OCI-LY1 (cell line): ENCODE results near the gene ANKRD11.
A peak's percentile ranks its signal among the peaks of the same experiment; 100 is the strongest.

ENCODE experiments used
- H2AFZ ChIP-seq: fragments of 200-600 bp; sonication (generic), shearing (Covaris generic); 2 replicates; pipeline ENCODE4 v1.6.0; 2014; ENCODE audit warnings: antibody characterized with exemption, mild to moderate bottlenecking, low read length
- H3F3A ChIP-seq: fragments of 200-600 bp; sonication (generic), shearing (Covaris generic); 2 replicates; pipeline ENCODE4 v1.6.0; 2014; ENCODE audit warnings: mild to moderate bottlenecking, antibody characterized with exemption, low read length, moderate library complexity; ENCODE audit not compliant: insufficient read depth
- H3K27ac ChIP-seq: fragments of 200-600 bp; sonication (generic); 2 replicates; pipeline ENCODE4 v1.5.1; 2014; ENCODE audit warnings: low read length, mixed run types, mild to moderate bottlenecking, low read depth; ENCODE audit not compliant: poor library complexity, severe bottlenecking
- H3K27me3 ChIP-seq: fragments of 200-600 bp; sonication (generic); 2 replicates; pipeline ENCODE4 v1.6.0; 2014; ENCODE audit warnings: antibody characterized with exemption, mild to moderate bottlenecking, low read length, moderate library complexity; ENCODE audit not compliant: insufficient read depth
- H3K36me3 ChIP-seq: fragments of 200-600 bp; sonication (generic); 2 replicates; pipeline ENCODE4 v1.6.1; 2014; ENCODE audit warnings: mild to moderate bottlenecking, antibody characterized with exemption, low read length, moderate library complexity, mixed read lengths; ENCODE audit not compliant: insufficient read depth
- H3K4me1 ChIP-seq: fragments of 200-600 bp; sonication (generic); 2 replicates; pipeline ENCODE4 v1.5.1; 2014; ENCODE audit warnings: mild to moderate bottlenecking, low read length, moderate library complexity; ENCODE audit not compliant: insufficient read depth, severe bottlenecking
- H3K4me2 ChIP-seq: fragments of 200-600 bp; sonication (generic), shearing (Covaris generic); 2 replicates; pipeline ENCODE4 v1.6.1; 2014; ENCODE audit warnings: low read length
- H3K4me3 ChIP-seq: fragments of 200-600 bp; sonication (generic); 2 replicates; pipeline ENCODE4 v1.5.1; 2014; ENCODE audit warnings: low read length, low read depth, mild to moderate bottlenecking, mixed read lengths; ENCODE audit not compliant: poor library complexity, severe bottlenecking
- H3K79me2 ChIP-seq: fragments of 200-600 bp; shearing (Covaris generic); 2 replicates; pipeline ENCODE4 v1.6.1; 2016; ENCODE audit warnings: mixed run types, low read length, mixed read lengths; ENCODE audit not compliant: insufficient read depth
- H3K9ac ChIP-seq: fragments of 200-600 bp; sonication (generic), shearing (Covaris generic); 2 replicates; pipeline ENCODE4 v1.6.1; 2014; ENCODE audit warnings: mild to moderate bottlenecking, low read length, mixed read lengths
- H3K9me2 ChIP-seq: fragments of 200-600 bp; sonication (generic), shearing (Covaris generic); 2 replicates; pipeline ENCODE4 v1.6.1; 2014; ENCODE audit warnings: low read depth, mild to moderate bottlenecking, low read length, mixed read lengths
- H3K9me3 ChIP-seq: fragments of 200-600 bp; shearing (Covaris generic); 2 replicates; pipeline ENCODE4 v1.6.1; 2014; ENCODE audit warnings: low read length, mixed read lengths
- H4K20me1 ChIP-seq: fragments of 200-600 bp; sonication (generic), shearing (Covaris generic); 2 replicates; pipeline ENCODE4 v1.6.0; 2016; ENCODE audit warnings: mild to moderate bottlenecking, low read length; ENCODE audit not compliant: insufficient read depth
- CTCF ChIP-seq: fragments of 200-600 bp; sonication (generic), shearing (Covaris generic); IDR thresholded peaks from 2 replicates; pipeline ENCODE4 v1.5.1; 2017; ENCODE audit warnings: mild to moderate bottlenecking, antibody characterized with exemption, low read length, moderate library complexity, mixed read lengths
- EZH2 ChIP-seq: fragments of 200-600 bp; sonication (generic), shearing (Covaris generic); IDR thresholded peaks from 2 replicates; pipeline ENCODE4 v1.8.0; 2017; ENCODE audit warnings: borderline replicate concordance, mixed run types, mild to moderate bottlenecking, antibody characterized with exemption, low read length, moderate library complexity, mixed read lengths

ANKRD11 gene

GRCh38 chr16:89453501-89454321 is 36.6 kb downstream of the ANKRD11 start:
- H3F3A ChIP-seq = no peaks in the 10 kb centered on the region
- no peak overlapping the region for H2AFZ ChIP-seq
- H3K9ac ChIP-seq = no peak overlapping the region
- H3K4me3 ChIP-seq = no peak overlapping the region
- peaks cover 24% of the 10 kb centered on the region for H3K4me1 ChIP-seq
- H4K20me1 ChIP-seq = peaks cover 8% of the 10 kb centered on the region; the same call in 1 of the 2 replicates
- peak overlapping the region; percentile 30; the same call in 1 of the 2 replicates for H3K4me2 ChIP-seq
- H3K27ac ChIP-seq = no peak overlapping the region
- H3K9me3 ChIP-seq = no peaks in the 10 kb centered on the region
- H3K79me2 ChIP-seq = peaks cover 91% of the 10 kb centered on the region
- peak; percentile 26; the same call in 1 of the 2 replicates for TF ChIP-seq CTCF
- TF ChIP-seq EZH2 = no peak
- H3K27me3 ChIP-seq = no peaks in the 10 kb centered on the region
- peaks cover 8% of the 10 kb centered on the region for H3K36me3 ChIP-seq
- no peaks in the 10 kb centered on the region for H3K9me2 ChIP-seq

- Histone ChIP-seq H2AFZ (no peak overlapping the region), H3K4me3 (no peak overlapping the region), H4K20me1 (peaks cover 8% of the 10 kb centered on the region; the same call in 1 of the 2 replicates), H3K27ac (no peak overlapping the region), H3K9me2 (no peaks in the 10 kb centered on the region), H3K9me3 (no peaks in the 10 kb centered on the region), H3K79me2 (peaks cover 91% of the 10 kb centered on the region), H3K36me3 (peaks cover 7% of the 10 kb centered on the region), H3F3A (no peaks in the 10 kb centered on the region), H3K4me2 (no peak overlapping the region), H3K9ac (no peak overlapping the region), H3K4me1 (peaks cover 24% of the 10 kb centered on the region), H3K27me3 (no peaks in the 10 kb centered on the region)
- TF ChIP-seq CTCF (no peak), EZH2 (no peak)
Observed at GRCh38 chr16:89452925-89453324, 37.4 kb downstream of the ANKRD11 start.

GRCh38 chr16:89452241-89452640 is 38.1 kb downstream of the ANKRD11 start:
- Histone ChIP-seq H3K36me3 (no peaks in the 10 kb centered on the region; the same call in 1 of the 2 replicates), H3K4me2 (no peak overlapping the region), H3K9ac (no peak overlapping the region), H3K9me2 (no peaks in the 10 kb centered on the region), H3K27me3 (no peaks in the 10 kb centered on the region), H3K4me3 (no peak overlapping the region), H3K79me2 (peaks cover 91% of the 10 kb centered on the region), H2AFZ (no peak overlapping the region), H3K27ac (no peak overlapping the region), H3F3A (no peaks in the 10 kb centered on the region), H3K9me3 (no peaks in the 10 kb centered on the region), H3K4me1 (peaks cover 25% of the 10 kb centered on the region), H4K20me1 (0 out of 2 replicates have a peak, but pooled peaks cover 8% of the 10 kb centered on the region)
- no peak for TF ChIP-seq EZH2
- TF ChIP-seq CTCF = no peak
